GM19239 (cell line): ENCODE data around the gene SPZ1.
A peak's percentile ranks its signal among the peaks of the same experiment; 100 is the strongest.
"Not testable (repeated sequence)": the region's sequence is repeated elsewhere in the genome, so short reads cannot be mapped to it uniquely, and the experiment has no call there.

Source experiments
- DNase-seq: peaks from one replicate; pipeline ENCODE4 v3.0.0; 2011; ENCODE audit warnings: low spot score; ENCODE audit not compliant: insufficient read length
- FAIRE-seq: peaks from 2 replicates; lab custom pipeline; 2011; peaks lifted over from hg19 to GRCh38; lab: Jason Lieb, UNC

The SPZ1 gene

GRCh38 chr5:80326468-80326867, 6.7 kb downstream of the SPZ1 start:
- no peak for FAIRE-seq
- no peak for DNase-seq

GRCh38 chr5:80337379-80337778, 17.6 kb downstream of the SPZ1 start:
- no peak for DNase-seq
- FAIRE-seq = no peak

DNA sequence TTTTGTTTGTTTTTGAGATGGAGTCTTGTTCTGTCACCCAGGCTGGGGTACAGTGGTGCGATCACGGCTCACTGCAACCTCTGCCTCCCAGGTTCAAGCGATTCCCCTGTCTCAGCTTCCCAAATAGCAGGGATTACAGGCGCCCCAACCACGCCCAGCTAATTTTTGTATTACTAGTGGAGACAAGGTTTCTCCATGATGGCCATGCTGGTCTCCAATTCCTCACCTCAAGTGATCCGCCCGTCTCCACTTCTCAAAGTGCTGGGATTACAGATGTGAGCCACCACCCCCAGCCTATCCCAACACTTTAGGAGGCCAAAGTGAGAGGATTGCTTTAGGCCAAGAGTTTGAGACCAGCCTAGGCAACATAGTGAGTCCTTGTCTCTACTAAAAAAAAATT, 19.3 kb downstream of the SPZ1 start:
- DNase-seq (no peak), FAIRE-seq (no peak)

DNA sequence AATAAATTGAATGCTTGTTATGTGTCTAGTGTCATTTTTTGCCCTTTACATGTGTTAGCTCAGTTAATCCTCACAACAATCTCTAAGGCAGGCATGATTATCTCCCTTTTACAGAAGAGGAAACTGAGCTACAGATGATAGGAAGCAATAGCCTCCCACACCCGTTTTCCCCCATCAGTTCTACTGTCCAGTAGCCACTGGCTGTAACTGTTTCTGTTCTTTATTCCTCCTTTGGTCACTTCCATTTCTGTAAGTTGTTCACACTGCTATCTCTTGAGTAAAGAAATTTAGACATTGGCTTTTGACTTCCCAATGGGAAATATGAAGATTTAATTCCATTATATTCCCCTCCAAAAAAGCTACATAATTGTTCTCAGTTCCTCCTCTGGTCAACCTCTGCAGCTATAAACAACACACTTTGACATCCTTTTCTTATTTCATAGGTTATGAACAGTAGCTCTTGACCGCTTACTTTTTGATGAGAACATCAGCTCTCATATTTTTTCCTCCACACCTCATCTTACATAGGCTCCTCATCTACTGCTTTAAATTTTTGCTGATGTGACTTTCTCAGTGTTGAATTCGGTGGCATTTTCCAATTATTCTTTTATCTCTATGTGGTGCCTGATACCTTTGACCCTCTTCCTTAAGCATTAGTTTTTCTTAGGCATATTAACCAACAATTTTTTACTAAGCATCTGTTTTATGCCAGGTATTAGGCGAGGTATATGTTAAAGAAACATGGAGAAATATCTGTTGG, 21.4 kb downstream of the SPZ1 start:
- no peak for DNase-seq
- FAIRE-seq = no peak

DNA sequence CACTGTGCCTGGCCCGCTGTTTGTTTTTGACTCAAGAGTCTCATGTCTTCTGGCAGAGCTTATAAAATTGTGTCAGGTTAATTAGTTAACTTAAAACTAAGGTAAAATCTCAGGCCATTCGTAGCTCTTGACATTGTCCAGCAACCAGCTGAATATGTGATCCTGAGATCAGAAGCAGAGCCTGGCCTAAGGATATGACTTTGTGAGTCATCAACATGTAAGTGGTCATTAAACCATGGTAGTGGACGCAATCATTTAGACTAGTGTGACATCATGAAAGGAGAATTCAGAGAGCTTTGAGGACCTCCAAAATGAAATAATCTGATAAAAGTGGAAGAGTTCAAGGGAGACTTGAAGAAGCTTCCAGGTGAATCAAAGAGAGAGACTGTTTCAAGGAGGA, 23.3 kb downstream of the SPZ1 start:
- no peak for FAIRE-seq
- no peak for DNase-seq

GRCh38 chr5:80346055-80346454, 26.3 kb downstream of the SPZ1 start:
- peak; percentile 23 for DNase-seq
- peak; percentile 88 for FAIRE-seq

- FAIRE-seq (no peak), DNase-seq (no peak)
Measured at GRCh38 chr5:80348171-80348570, 28.4 kb downstream of the SPZ1 start.

DNA sequence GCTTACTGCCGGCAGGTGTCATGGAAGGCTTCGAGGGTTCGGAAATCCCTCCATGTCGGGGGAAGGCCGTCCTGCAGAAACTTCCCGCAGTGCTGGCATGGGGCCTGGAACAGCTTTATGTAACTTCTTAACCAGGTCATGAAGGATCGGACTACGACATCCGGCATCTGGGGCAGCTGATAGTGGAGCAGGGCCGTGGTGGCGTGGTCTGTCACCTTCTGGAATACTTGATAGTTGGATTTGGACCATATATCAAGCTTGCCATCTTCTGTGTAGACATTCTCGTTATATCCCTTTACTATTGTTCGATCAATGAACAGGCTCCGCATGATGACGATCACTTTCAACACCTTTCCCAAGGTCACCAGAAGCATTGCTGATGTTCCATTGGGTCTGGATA, 31.2 kb downstream of the SPZ1 start:
- not testable (repeated sequence) for FAIRE-seq, DNase-seq

GRCh38 chr5:80355686-80356085, 35.9 kb downstream of the SPZ1 start:
- DNase-seq = no peak

GRCh38 chr5:80357671-80358070, 37.9 kb downstream of the SPZ1 start:
- no peak for DNase-seq
- no peak for FAIRE-seq

More at GRCh38 chr5:80355686-80356085, 35.9 kb downstream of the SPZ1 start:
- FAIRE-seq = no peak

- no peak for FAIRE-seq
Measured at GRCh38 chr5:80360914-80361444, 41.2 kb downstream of the SPZ1 start.

DNA sequence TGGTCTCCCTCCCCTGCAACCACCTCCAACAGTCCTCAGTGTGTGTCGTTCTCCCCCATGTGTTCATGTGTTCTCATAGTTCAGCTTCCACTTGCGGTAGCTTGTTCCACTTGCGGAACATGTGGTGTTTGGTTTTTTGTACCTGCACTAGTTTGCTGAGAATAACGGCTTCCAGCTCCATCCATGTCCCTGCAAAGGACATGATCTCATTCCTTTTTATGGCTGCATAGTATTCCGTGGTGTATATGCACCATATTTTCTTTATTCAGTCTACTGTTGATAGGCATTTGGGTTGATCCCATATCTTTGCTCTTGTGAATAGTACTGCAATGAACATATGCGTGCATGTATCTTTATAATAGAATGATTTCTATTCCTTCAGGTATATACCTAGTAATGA, 45.1 kb downstream of the SPZ1 start:
- FAIRE-seq (no peak), DNase-seq (no peak)

More at GRCh38 chr5:80360914-80361444, 41.2 kb downstream of the SPZ1 start:
- no peak for DNase-seq

DNA sequence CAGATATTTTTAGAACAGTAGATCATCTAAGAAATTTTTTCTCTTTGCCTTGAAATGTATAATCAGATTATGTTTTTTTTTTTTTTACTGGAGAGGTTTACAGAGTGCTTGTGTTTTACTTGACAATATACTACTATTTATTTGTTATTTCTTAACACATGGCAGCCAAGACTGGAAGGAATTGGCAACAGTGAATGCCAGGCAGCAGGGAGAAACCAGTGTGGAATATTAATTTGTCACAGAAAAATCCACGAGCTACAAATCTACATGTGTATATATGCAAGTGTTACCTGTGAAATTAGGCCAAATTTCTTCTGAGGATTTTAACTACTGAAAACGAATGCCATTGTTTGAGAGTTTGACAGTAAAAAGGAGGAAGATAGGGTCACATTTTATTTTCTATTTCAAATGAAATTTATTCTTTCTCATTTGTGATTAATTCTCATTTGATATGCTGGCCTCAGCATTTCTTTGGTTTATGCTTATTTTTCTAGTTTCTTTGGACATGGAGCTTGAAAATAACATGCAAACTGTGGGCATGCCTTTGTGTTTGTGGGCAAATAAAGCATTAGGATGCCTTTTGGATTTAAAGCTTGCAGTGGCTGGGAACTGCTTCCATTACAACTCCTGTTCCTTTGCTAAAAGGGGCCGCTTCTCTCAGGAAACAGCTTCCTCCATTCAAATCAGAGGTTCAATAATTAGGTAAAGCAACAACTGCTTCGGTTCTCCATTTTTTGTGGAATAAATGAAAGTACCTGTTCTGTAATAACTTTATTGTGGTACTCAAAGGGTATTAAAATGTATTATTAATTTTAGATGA, 49.1 kb downstream of the SPZ1 start:
- DNase-seq = no peak
- no peak for FAIRE-seq

- no peak for DNase-seq
- no peak for FAIRE-seq
Measured at GRCh38 chr5:80369521-80369920, 49.7 kb downstream of the SPZ1 start.

DNA sequence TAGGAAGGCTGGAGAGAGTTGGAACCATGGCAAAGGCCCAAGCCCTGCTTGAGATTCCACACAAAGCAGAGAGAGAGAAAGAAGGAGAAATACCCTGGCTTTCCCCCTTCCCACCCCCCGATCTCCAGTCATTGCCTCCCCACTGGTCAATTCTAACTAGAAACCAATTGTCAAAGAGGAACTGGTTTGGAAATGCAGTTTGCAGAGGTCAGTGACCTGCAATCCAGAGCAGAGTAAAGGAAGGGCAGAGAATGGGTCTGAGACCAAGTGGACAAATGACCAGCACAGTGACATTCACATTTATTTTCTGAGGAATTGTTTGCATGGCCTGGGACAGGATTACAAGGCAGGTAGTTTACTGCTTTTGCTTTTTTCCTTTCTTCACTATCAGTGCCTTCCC, 50.6 kb downstream of the SPZ1 start:
- no peak for FAIRE-seq
- no peak for DNase-seq
